BJ (cell line): ENCODE results near the gene RHOU. TPM values are rescaled to one million over a fixed set of nuclear protein-coding genes. Genes with fewer than 3 reads are reported as not detected.

Experiments used
- CTCF ChIA-PET: fragments of 350-600 bp; formaldehyde crosslinking; extraction: SDS; loops from one replicate; lab custom pipeline; 2021; ENCODE audit warnings: antibody characterized with exemption, inconsistent platforms; lab: Yijun Ruan, JAX
- POLR2A ChIA-PET: fragments of 300-600 bp; sonication (Branson Sonifier 250); formaldehyde crosslinking; extraction: SDS; loops from one replicate; lab custom pipeline; 2021; ENCODE audit warnings: antibody characterized with exemption; lab: Charles Lee
- DNase-seq: peaks from one replicate; pipeline ENCODE4 v3.0.0-alpha.2; 2011; ENCODE audit warnings: low read depth
- H3K27me3 ChIP-seq: 2 replicates; pipeline ENCODE4 v1.6.0; 2011; ENCODE audit warnings: low read length; ENCODE audit not compliant: control insufficient read depth, insufficient read depth
- H3K36me3 ChIP-seq: 2 replicates; pipeline ENCODE4 v1.5.1; 2011; ENCODE audit warnings: low read length; ENCODE audit not compliant: control insufficient read depth, insufficient read depth
- H3K4me3 ChIP-seq: 2 replicates; pipeline ENCODE4 v1.5.1; 2011; ENCODE audit warnings: low read depth, mild to moderate bottlenecking, control low read depth, low read length
- polyA plus RNA-seq: library from polyadenylated mRNA; depleted of rRNA; stranded (reverse); fragments of >200 nt; gene quantifications from 2 replicates; pipeline ENCODE4 v1.2.3, GENCODE V29; 2011
- TF ChIP-seq, protein P1 (sequence below): IDR thresholded peaks from 2 replicates; pipeline ENCODE4 v1.5.1; 2011; ENCODE audit warnings: low read depth, mild to moderate bottlenecking, control low read depth, inconsistent platforms, low read length, moderate library complexity; ENCODE audit not compliant: insufficient read depth

RHOU gene
- polyA plus RNA-seq, 1 experiment = 0.42 TPM

DNA sequence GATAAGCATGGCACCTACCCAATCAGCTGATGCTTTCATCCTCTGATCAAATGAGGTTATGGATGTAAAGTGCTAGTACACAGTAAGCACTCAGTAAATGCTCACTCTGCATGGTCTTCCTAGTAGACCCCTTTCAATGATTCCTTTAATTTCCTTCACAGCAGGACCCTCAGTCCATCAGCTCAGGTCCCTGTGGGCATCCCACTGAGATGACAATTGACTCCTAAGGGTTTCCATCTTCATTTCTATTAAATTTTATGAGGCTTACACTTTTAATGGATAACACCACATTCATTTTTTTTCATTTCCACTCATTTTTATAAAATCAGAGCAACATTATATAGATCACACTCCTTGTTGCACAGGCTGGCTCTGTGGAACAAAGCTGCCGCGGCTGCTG lies 12.8 kb downstream of the RHOU start:
- ChIA-PET CTCF (interaction anchor here (1.0 to 1.7 kb wide), 2 partner anchors 8 to 83 kb away, joined by 3 to 4 read pairs; no protein-coding TSS in a partner anchor), POLR2A (no interaction called here)
- Histone ChIP-seq H3K27me3 (no peaks in the 10 kb centered on the region; the same call in 1 of the 2 replicates), H3K4me3 (no peak overlapping the region), H3K36me3 (no peaks in the 10 kb centered on the region)
- no peak for DNase-seq
- TF ChIP-seq, protein P1, sequence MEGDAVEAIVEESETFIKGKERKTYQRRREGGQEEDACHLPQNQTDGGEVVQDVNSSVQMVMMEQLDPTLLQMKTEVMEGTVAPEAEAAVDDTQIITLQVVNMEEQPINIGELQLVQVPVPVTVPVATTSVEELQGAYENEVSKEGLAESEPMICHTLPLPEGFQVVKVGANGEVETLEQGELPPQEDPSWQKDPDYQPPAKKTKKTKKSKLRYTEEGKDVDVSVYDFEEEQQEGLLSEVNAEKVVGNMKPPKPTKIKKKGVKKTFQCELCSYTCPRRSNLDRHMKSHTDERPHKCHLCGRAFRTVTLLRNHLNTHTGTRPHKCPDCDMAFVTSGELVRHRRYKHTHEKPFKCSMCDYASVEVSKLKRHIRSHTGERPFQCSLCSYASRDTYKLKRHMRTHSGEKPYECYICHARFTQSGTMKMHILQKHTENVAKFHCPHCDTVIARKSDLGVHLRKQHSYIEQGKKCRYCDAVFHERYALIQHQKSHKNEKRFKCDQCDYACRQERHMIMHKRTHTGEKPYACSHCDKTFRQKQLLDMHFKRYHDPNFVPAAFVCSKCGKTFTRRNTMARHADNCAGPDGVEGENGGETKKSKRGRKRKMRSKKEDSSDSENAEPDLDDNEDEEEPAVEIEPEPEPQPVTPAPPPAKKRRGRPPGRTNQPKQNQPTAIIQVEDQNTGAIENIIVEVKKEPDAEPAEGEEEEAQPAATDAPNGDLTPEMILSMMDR = no peak

DNA sequence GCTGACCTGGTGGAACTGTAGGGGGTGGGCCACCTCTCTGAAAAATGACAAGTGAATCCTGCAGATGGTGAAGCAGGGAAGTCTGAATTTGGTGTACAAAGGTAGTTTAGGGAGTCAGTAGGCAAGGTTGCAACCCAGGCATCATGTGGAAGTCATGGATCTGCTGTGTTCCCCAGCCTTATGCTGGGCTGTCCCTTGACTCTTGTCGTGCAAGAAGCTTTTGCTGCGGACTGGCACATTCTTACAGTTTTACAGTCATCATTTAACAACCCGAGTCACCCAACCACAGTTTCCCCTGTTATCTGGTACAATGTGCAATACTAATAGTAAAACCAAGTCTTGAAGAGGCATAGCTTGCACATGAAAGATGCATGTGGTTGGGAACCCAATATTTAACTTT lies 13.2 kb downstream of the RHOU start:
- no peaks in the 10 kb centered on the region; the same call in 1 of the 2 replicates for H3K27me3 ChIP-seq
- no peak overlapping the region for H3K4me3 ChIP-seq
- ChIA-PET POLR2A (no interaction called here), CTCF (interaction anchor here (1.0 to 1.7 kb wide), 2 partner anchors 9 to 84 kb away, joined by 3 to 4 read pairs; no protein-coding TSS in a partner anchor)
- TF ChIP-seq, protein P1 = no peak
- H3K36me3 ChIP-seq = no peaks in the 10 kb centered on the region
- DNase-seq = no peak

DNA sequence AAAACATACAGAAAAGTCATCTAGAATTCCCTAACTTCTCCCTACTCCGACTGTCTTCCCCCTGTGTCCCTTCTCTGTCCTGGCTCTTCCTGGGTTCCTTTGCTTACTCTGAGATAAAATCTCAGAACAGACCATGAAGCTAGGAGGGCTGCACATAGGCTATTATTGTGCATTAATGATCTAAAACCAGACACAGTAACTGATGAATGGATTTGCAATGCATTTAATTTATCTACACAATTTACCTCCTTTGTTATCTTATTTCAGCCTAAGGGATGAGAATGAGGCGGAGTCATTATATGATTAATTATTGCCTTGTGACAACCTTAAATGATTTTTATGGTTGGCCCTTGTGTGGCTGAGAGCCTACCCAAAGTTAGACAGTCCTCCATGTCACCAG lies 14.5 kb downstream of the RHOU start:
- TF ChIP-seq, protein P1 = no peak
- H3K27me3 ChIP-seq = no peaks in the 10 kb centered on the region; the same call in 1 of the 2 replicates
- ChIA-PET POLR2A (no interaction called here), CTCF (interaction anchor here (1.7 to 1.9 kb wide), 2 partner anchors 10 to 15 kb away, joined by 4 read pairs; no protein-coding TSS in a partner anchor)
- H3K4me3 ChIP-seq = no peak overlapping the region
- DNase-seq = no peak
- no peaks in the 10 kb centered on the region for H3K36me3 ChIP-seq

DNA sequence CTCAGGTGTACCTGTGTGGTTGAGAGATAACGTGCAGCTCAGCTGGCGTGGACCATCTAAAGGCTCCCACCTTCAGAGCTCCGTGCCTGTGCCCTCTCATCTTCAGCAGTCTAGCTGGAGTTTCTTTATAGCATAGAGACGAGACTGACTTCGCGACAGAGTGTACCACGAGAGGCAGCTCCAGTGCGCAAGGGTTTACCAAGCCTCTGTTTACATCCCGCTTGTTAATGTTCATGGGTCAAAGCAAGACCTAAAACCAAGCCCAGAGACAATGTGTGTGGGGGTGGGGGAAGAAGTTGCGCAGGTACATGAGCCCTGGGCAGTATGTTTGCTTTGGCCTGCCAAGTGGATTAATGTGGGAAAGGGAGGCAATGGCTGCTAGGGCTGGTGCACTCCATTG lies 15.6 kb downstream of the RHOU start:
- ChIA-PET POLR2A (no interaction called here), CTCF (interaction anchor here (1.9 kb wide), 1 partner anchor 16 kb away, joined by 4 read pairs; no protein-coding TSS in a partner anchor)
- H3K4me3 ChIP-seq = no peak overlapping the region
- peaks cover 2% of the 10 kb centered on the region for H3K27me3 ChIP-seq
- TF ChIP-seq, protein P1 = no peak
- H3K36me3 ChIP-seq = no peaks in the 10 kb centered on the region
- no peak for DNase-seq

DNA sequence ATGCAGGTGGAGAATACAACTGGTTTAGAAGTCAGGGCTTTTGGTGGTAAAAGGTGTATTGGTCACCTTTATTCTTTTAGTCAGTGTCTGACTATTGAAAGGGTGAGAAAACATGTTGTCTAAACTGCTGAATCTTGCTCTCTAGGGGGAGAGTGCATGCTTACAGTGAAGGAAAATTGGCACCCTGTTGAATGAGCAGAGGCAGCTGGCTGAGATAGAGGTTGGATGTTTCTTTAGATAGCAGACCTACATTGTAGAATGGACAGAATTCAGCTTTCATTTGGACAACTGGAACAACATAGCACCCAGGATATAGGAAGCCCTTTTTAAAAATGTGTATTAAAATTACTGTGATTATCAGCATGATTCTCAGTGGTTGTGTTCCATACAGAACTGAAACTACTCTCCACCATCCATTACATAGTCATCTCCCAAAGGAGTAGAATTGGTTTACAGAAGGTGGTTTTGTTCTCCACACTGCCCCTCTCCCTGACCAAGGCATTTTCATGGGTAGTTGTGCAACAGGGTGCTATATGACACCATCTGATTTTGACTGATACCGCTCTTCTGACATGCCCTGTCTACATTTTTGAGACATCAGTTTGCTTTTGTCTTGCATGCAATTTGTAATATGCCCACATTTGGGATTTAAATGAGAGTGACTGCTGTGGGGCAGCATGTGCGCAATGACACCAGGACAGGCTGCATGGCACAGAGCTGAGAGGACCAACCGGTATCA lies 16.2 kb downstream of the RHOU start:
- H3K4me3 ChIP-seq = no peak overlapping the region
- H3K27me3 ChIP-seq = peaks cover 2% of the 10 kb centered on the region
- ChIA-PET CTCF (interaction anchor here (1.8 to 2.9 kb wide), 3 partner anchors 8 to 17 kb away, joined by 4 to 8 read pairs (median 4); partner anchors contain the start of gene RHOU), POLR2A (no interaction called here)
- H3K36me3 ChIP-seq = no peaks in the 10 kb centered on the region
- no peak for DNase-seq
- TF ChIP-seq, protein P1 = no peak
